22Rv1 (cell line): Measurements from ENCODE around the gene NHERF2.

ENCODE experiments used
- H3K27ac ChIP-seq: fragments of 450-650 bp; 2 replicates; pipeline ENCODE4 v1.5.1; 2017
- CTCF ChIP-seq: fragments of 450-650 bp; IDR thresholded peaks from 2 replicates; pipeline ENCODE4 v1.5.1; 2017; ENCODE audit warnings: mild to moderate bottlenecking
- ZFX ChIP-seq: fragments of 450-650 bp; IDR thresholded peaks from 2 replicates; pipeline ENCODE4 v1.6.1; 2017; ENCODE audit warnings: antibody characterized with exemption, borderline replicate concordance

The NHERF2 gene

DNA sequence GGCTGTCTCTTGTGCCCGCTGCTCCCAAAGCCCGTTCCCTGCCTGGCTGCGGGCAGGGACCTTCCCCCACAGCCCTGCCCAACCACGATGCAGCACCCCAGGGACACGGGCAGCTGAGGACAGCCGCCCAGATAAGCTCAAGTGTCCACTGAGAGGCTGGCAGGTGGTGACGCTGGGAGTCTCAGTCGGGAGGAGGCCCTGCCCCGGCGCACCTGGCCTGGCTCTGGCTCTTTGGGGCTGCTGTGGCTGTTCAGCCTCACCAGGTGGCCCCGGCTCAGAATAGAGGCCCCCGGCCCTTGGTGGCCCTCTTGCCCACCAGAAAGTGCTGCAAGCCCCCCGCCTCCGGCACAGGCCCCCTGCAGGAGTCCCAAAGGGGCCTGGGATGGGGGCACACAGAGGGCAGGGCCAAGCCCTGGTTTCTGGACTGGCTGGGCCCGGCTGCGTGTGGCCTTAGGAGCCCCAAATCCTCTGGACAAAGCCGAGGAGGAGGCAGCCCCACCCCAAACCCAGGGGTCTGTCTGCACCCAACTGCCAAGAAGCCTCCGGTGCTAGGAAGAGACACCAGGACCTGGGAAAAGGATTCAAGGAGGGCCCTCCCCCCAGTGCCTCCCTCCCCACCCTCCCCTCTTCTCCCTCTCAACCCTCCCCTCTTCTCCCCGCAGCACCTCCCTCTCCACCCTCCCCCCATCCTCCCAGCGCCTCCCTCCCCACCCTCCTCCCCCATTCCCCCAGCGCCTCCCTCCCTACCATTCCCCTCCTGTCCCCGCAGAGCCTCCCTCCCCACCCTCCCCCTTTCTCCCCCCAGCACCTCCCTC lies 15.7 kb downstream of the NHERF2 start:
- no peak overlapping the region for H3K27ac ChIP-seq
- no peak for TF ChIP-seq CTCF
- no peak for TF ChIP-seq ZFX

DNA sequence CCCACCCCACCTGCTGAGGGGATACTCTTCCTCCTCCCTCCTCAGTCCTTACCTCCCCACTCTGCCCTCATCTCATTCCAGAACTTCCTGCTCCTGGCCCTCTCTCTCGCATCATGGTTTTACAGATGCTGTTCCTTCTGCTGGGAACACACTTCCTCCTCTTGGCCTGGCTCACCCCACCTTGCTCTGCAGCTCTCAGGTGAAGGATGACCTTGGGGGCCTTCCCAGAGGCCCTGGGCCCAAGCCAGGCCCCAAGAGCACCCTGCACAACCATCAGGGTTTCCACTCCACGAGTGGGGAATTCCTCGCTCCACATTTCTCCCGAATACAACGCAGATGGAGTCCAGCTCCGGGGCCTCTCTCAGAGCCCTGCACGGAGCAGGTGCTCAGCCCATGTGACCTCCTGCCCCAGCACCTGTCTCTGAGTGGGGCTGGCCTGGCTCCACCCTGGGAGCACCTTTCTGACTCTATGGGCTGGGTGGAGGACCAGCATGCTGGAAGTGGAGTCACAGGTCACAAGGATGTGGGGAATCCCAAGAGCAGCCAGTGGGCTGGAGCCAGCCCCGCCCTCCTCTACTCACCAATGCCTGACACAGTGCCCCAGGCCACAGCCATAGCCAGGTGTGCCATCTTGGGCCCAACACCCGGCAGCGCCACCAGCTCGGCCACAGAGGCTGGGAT lies 16.4 kb downstream of the NHERF2 start:
- TF ChIP-seq ZFX (no peak), CTCF (no peak)
- H3K27ac ChIP-seq: no peak overlapping the region

DNA sequence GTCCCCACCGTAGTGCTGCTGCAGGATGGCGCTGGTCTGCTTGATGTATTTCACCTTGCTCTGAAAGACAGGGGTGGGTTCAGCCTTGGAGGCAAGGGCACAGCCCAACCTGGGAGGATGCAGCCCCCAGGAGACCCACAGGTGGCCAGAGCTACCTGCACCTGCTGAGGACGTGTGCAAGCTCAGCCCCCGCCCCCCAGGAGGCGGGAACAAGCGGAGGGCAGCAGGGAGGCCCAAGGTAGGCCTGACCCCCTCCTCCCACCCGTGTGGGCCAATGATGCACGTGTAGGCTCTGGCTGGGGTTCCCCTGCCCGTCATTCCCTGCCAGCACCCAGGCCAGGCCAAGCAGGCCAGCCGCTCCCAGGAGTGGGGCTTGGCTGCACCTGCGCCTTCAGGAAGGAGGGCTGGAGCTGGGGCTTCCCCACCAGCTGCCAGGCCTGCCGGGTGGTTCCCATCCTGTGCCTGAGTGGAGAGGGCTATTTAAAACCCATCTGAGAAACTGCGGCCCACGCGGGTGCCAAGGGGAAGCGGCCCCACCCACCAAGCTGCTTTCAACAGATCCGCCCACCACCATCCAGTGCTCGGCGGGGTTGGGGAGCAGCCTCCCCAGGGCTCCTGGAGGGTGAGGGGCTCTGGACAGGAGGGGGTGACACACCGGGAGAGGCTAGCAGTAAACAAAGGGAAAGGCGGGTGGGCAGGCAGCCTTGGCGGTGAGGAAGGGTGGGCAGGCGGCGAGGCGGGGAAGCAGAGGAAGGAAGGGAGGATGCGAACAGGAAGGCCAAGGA lies 17.2 kb downstream of the NHERF2 start:
- H3K27ac ChIP-seq: no peak overlapping the region
- no peak for TF ChIP-seq CTCF
- no peak for TF ChIP-seq ZFX

DNA sequence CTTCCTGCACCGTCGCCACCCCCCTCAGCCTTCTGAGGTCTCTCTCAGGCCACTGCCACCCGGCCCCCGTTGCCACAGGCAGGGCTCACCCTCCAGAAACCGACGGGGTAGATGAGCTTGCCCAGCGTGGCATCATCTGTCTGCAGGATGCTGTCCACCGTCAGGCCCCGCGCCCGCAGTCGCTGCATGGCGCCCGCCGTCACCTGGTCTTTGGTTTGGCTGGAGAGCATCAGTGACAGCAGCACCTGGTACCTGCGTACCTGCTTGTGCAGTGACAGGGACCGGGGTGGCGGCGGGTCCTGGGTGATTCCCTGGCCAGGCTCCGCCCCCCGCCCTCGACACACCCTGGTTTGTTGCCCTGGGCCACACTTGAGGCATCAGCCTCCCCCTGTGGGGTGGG lies 17.8 kb downstream of the NHERF2 start:
- no peak overlapping the region for H3K27ac ChIP-seq
- TF ChIP-seq CTCF (no peak), ZFX (no peak)

- no peak overlapping the region; the same call in 1 of the 2 replicates for H3K27ac ChIP-seq
- TF ChIP-seq CTCF (no peak), ZFX (no peak)
Observed at GRCh38 chr16:2045965-2046892, 19.5 kb downstream of the NHERF2 start.

- peak overlapping the region; percentile 53 for H3K27ac ChIP-seq
- TF ChIP-seq ZFX: no peak
- no peak for TF ChIP-seq CTCF
Observed at GRCh38 chr16:2046893-2047329, 20.2 kb downstream of the NHERF2 start.
